ENCODE data around the gene SNRK. TPM values are rescaled to one million over a fixed set of nuclear protein-coding genes. Genes with fewer than 3 reads are reported as not detected.

The SNRK gene, protein sequence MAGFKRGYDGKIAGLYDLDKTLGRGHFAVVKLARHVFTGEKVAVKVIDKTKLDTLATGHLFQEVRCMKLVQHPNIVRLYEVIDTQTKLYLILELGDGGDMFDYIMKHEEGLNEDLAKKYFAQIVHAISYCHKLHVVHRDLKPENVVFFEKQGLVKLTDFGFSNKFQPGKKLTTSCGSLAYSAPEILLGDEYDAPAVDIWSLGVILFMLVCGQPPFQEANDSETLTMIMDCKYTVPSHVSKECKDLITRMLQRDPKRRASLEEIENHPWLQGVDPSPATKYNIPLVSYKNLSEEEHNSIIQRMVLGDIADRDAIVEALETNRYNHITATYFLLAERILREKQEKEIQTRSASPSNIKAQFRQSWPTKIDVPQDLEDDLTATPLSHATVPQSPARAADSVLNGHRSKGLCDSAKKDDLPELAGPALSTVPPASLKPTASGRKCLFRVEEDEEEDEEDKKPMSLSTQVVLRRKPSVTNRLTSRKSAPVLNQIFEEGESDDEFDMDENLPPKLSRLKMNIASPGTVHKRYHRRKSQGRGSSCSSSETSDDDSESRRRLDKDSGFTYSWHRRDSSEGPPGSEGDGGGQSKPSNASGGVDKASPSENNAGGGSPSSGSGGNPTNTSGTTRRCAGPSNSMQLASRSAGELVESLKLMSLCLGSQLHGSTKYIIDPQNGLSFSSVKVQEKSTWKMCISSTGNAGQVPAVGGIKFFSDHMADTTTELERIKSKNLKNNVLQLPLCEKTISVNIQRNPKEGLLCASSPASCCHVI
- 15.0 and 15.1 TPM in 2 replicates for total RNA-seq

DNA sequence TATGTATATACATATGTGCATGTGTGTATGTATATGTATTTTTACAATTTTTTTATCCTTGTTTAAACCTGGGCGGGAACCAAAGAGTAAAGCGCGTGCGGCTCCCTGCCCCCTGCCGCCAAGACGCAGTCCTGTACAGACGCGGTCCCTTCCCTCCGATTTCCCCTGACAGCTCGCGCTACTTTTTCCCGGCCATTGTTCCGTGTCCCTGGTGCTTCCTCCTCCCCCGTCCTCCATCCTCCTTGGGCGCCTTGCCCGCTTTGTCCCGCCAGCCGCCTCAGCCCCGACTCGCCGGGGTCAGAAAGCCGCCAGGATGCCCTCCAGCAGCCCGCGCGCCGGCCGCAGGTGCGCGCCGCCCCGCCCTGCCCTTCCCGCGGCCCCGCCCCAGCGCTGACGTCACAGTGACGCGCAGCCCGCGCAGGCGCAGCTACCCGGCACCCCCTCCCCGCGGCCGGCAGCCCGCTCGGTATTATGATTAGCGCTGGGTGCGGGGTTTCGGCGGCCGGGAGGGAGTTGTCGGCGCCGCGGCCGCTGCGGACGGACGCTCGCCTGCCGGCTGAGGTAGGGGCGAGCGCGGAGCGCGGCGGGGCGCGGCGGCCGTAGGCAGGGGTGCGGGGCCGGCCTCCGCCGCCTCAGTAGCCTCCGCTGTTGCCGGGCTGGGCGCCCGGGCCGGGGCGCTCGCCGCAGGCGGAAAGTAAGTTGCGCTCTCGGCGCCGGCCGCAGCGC is at the start of gene SNRK:
TSS of gene SNRK (plus strand) at position 426 of the 726 bp plus-strand sequence. CDS start 16,664 bp downstream, outside the sequence.

Other genes with a start within 250 kb of the SNRK start
- gene POMGNT2, start 180.5 kb upstream of the SNRK start, total RNA-seq, result 10.1 and 17.9 TPM in 2 replicates

All from smooth muscle cell of bladder (primary cell).